GM18508 (cell line): ENCODE results near the gene KCNH1.
"Not testable (repeated sequence)": the region's sequence is repeated elsewhere in the genome, so short reads cannot be mapped to it uniquely, and the experiment has no call there.

Experiments
- ATAC-seq: cut with Tn5 transposase; IDR thresholded peaks from one replicate; pipeline ENCODE4 v1.9.1; 2021; ENCODE audit warnings: moderate number of reproducible peaks; ENCODE audit not compliant: insufficient read depth, unreplicated experiment

KCNH1 gene

GRCh38 chr1:211111351-211111750, 22.6 kb downstream of the KCNH1 start:
- no peak for ATAC-seq

- ATAC-seq = no peak
Observed at GRCh38 chr1:211101481-211101880, 32.5 kb downstream of the KCNH1 start.

GRCh38 chr1:211099393-211099792, 34.6 kb downstream of the KCNH1 start:
- no peak for ATAC-seq

GRCh38 chr1:211095381-211095780, 38.6 kb downstream of the KCNH1 start:
- ATAC-seq = no peak

GRCh38 chr1:211092955-211093354, 41.0 kb downstream of the KCNH1 start:
- ATAC-seq = no peak

- no peak for ATAC-seq
Observed at GRCh38 chr1:211091867-211092266, 42.1 kb downstream of the KCNH1 start.

- ATAC-seq = no peak
Observed at GRCh38 chr1:211089536-211089935, 44.4 kb downstream of the KCNH1 start.

GRCh38 chr1:211088156-211088555, 45.8 kb downstream of the KCNH1 start:
- no peak for ATAC-seq

GRCh38 chr1:211082824-211083223, 51.1 kb downstream of the KCNH1 start:
- ATAC-seq = no peak

GRCh38 chr1:211081447-211081846, 52.5 kb downstream of the KCNH1 start:
- not testable (repeated sequence) for ATAC-seq

GRCh38 chr1:211068976-211069375, 65.0 kb downstream of the KCNH1 start:
- ATAC-seq = no peak

- ATAC-seq = no peak
Observed at GRCh38 chr1:211066781-211067384, 67.1 kb downstream of the KCNH1 start.

GRCh38 chr1:211041838-211042237, 92.1 kb downstream of the KCNH1 start:
- ATAC-seq = not testable (repeated sequence)

GRCh38 chr1:211037095-211037494, 96.9 kb downstream of the KCNH1 start:
- no peak for ATAC-seq

- no peak for ATAC-seq
Observed at GRCh38 chr1:211036381-211037060, 97.4 kb downstream of the KCNH1 start.

GRCh38 chr1:211035821-211036380, 98.0 kb downstream of the KCNH1 start:
- no peak for ATAC-seq

GRCh38 chr1:211033921-211034525, 99.9 kb downstream of the KCNH1 start:
- no peak for ATAC-seq

- no peak for ATAC-seq
Observed at GRCh38 chr1:211024901-211025300, 109.0 kb downstream of the KCNH1 start.

- ATAC-seq = no peak
Observed at GRCh38 chr1:211019266-211019665, 114.7 kb downstream of the KCNH1 start.

- ATAC-seq = no peak
Observed at GRCh38 chr1:211018690-211019089, 115.3 kb downstream of the KCNH1 start.

GRCh38 chr1:211017075-211017718, 116.8 kb downstream of the KCNH1 start:
- no peak for ATAC-seq
